Stimulated activated CD4-positive, alpha-beta T cell treated with anti-CD3 and anti-CD28 coated beads, Interleukin-1b, Interleukin-23, amount 100 ng/mL, for 24 hours (primary cell): ENCODE data around the gene DALRD3.

Source experiments
- DNase-seq, 4 experiments: peaks; one replicate each; pipeline ENCODE4 v3.0.0-alpha.2; 2020; ENCODE audit warnings: low read depth in 4 of 4, low spot score in 1 of 4

DALRD3 gene

GRCh38 chr3:48982686-48983085 is 35.7 kb downstream of the DALRD3 start:
- no peak for DNase-seq

- DNase-seq, result no peak
Observed at GRCh38 chr3:48982016-48982415, 36.4 kb downstream of the DALRD3 start.

- DNase-seq, result no peak
Observed at GRCh38 chr3:48980295-48980694, 38.1 kb downstream of the DALRD3 start.

- no peak for DNase-seq
Observed at GRCh38 chr3:48979451-48979850, 38.9 kb downstream of the DALRD3 start.

- DNase-seq, result no peak
Observed at GRCh38 chr3:48974076-48974864, 44.1 kb downstream of the DALRD3 start.

GRCh38 chr3:48970586-48970985 is 47.8 kb downstream of the DALRD3 start:
- no peak for DNase-seq

GRCh38 chr3:48966876-48967361 is 51.5 kb downstream of the DALRD3 start:
- DNase-seq, result no peak

GRCh38 chr3:48966367-48966766 is 52.0 kb downstream of the DALRD3 start:
- no peak for DNase-seq
